Stimulated activated CD8-positive, alpha-beta memory T cell treated with anti-CD3 and anti-CD28 coated beads, Interleukin-12 subunit alpha, Interleukin-12 subunit beta, amount 100 ng/mL, for 1 hour (primary cell): ENCODE data around the gene APOB.

ENCODE experiments used
- DNase-seq: peaks from one replicate; pipeline ENCODE4 v3.0.0-alpha.2; 2020; ENCODE audit warnings: low read depth

APOB gene

DNA sequence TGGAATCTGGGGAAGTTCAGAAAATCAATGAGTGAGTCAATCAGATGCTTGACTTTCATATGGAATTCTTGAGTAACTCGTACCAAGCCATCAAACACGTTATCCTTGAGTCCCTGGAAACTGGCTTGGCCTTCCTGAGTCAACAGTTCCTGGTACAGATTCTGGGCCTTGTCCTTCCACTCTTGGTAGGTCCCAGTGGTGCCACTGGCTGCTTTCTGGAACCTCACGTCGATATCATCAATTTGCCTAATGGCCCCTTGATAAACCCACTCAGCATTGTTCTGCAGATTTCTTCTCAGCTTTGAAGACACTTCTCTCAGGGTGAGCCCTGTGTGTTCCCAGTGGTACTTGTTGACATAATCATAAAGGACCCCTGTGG lies 41.1 kb downstream of the APOB start:
- no peak for DNase-seq

GRCh38 chr2:21001988-21002813 lies 41.7 kb downstream of the APOB start:
- no peak for DNase-seq

DNA sequence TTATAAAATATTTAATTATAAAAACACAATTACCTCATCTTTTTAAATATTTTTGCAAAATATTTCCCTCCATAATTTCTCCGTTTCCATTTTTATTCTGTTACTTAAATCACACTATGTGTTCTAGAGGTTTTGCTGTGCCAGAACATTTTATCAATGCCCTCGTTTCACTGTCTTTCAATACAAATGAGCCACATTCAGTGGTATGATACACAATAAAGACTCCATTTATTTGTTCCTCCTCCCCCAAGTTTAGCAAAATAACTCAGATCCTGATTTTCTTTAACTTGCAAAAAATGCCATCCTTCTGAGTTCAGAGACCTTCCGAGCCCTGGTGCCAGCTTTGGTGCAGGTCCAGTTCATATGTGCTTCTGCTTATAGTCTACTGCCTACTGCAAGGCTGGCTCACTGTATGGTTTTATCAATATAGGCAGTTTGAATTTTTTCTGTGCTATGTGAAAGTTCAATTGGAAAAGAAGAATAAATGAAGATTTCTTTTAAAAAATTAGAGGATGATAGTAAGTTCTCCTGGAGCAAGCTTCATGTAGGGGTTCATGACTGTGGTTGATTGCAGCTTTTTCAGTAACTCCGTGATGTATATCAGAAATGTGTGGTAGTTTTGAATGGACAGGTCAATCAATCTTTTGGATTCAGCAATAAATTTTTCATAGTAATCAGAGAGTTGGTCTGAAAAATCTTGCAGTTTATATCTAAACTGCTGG lies 42.5 kb downstream of the APOB start:
- no peak for DNase-seq

GRCh38 chr2:20999906-21000645 lies 43.8 kb downstream of the APOB start:
- no peak for DNase-seq

GRCh38 chr2:20998972-20999905 lies 44.6 kb downstream of the APOB start:
- no peak for DNase-seq

DNA sequence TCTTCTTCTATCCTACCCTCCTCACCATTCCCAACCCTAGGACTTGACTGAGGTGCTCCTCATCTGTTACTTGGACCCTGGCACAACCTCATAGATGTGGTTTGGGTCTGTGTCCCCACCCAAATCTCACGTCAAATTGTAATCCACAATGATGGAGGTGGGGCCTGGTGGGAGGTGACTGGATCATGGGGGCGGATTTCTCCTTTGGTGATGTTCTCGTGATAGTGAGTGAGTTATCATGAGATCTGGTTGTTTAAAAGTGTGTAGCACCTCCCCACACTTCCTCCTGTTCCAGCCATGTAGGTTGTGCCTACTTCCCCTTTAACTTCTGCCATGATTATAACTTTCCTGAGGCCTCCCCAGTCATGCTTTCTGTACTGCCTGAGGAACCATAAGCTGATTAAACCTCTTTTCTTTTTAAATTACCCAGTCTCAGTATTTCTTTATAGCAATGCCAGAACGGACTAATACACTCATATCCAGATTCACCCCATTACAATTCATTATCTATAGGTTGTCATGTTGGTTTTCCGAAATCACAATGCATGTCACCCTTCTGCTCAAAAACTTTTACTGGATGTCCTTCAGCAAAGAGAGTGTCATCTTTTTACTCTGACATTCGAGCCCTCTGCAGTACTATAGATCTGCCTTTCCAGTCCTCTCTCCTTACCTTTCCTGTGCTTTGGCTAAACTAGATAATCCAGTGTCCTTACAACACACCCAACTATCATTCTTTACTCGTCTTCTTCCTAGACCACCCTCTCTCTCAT lies 45.7 kb downstream of the APOB start:
- no peak for DNase-seq

GRCh38 chr2:20994130-20994529 lies 49.7 kb downstream of the APOB start:
- DNase-seq, result no peak

- DNase-seq, result no peak
Measured at GRCh38 chr2:20992201-20992711, 51.6 kb downstream of the APOB start.

GRCh38 chr2:20990442-20991430 lies 53.1 kb downstream of the APOB start:
- DNase-seq, result no peak

DNA sequence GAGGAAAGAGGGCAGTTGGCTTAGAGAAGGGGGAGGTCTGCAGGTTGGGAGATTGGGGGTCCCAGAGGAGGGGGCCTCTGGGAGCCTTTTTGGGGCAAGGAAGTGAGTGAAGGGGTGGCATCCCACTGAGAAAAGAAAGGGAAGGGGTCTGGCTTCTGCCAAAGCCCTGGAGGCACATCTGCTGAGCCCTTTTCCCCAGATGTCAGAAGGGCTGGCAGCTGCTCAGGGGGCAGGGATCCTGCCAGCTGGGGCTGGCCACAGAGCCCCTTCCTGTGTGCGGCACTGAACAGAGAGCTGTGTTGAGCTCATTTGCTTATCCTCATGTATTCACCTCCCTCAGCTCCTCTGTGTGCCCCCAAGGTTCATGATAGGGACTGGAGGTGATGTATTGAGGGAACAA lies 54.5 kb downstream of the APOB start:
- DNase-seq, result no peak

DNA sequence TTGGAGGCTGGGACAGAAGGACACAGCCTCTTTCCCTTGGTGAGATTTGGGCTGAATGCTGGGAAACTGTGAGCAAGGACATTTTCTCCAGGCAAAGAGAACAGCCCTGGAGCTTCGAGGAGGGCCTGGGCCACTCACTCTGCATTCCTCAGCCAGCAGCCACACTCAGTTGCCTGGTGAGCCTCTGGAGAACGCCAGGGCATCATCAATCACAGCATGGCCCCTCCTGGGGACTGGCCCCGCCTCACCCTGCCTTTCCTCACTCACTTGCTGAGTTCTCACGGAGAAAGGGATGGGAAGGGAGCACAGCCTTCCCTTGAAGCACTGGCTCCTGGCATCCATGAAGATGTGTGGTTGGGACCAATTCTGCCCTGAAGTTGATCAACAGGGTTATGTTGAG lies 55.0 kb downstream of the APOB start:
- DNase-seq, result no peak

DNA sequence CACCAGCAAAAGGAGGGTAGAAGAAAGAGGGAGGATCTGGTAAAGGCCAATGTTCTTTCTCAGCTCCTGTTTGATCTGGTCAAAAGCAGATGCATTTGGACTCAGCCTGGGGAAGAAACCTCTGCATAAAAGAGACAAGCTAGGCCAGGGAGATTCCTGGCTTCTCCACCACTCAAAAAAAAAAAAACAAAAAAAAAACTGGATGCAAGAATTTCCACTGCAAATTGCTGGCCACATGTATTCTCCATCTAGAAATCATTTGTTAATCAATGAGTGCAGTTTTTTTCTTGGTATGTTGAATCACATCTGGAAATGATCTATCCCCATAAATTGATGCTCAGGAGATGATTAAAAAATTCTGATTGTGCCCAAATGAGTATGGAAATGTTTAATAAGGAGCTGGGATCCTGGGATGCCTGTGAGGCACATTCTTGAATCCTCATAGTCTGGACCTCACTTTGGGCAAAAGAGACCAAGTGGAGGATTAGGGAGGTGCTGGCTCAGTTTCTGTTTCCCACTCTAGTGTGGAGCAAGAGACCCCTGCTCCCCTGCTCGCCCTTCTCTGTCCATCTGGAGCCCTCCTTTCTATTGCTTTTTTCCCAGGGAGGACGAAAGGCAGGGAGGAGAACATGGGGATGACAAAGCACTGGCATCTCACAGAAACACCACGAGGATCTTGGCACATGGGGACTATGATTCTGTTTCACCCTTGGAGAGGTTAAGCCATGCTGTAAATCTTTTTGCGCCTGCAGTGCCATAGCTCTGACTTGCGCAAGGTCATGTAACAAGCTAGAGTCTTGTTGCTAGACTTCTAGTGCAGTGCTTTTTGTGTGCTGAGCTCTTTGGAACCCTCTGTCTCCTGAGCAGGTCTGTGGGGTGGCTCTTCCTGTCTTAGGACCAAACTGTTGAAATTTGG lies 57.6 kb downstream of the APOB start:
- no peak for DNase-seq

DNA sequence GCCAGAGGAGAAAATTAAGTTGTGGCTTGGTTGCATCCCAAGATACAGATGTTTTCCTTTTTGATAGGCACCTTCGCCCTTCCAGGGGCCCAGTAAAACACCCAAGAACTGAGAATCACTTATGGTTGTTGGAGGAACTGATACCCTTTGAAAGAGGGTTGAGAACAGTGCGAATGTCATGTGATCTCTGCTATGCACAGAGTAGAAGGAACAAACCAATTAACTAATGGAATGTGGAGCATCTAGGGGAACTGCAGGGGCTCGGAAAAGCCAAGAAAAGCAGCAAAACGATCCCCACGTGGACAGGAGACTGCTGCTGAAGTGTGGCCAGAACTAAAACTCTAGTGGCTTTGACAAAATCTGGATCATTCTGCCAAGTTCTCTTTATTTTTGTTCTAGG lies 58.8 kb downstream of the APOB start:
- DNase-seq, result no peak

DNA sequence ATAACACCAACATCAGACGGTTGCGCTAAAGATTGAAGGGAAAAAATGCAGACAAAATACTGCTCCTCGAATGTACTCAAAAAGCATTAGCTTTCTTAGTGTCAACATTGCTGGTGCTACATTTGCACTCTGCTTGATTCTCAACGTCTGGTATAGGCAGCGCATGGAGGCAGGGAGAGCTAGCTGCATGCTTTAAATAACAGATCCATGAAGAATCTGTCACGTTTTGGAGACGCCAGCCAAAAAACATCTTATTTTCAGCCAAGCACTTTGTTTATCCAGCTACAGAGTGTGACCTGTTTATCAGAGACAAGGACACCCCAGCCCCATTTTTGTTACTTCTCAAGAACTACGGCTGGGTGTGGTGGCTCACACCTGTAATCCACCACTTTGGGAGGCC lies 59.5 kb downstream of the APOB start:
- DNase-seq, result no peak

DNA sequence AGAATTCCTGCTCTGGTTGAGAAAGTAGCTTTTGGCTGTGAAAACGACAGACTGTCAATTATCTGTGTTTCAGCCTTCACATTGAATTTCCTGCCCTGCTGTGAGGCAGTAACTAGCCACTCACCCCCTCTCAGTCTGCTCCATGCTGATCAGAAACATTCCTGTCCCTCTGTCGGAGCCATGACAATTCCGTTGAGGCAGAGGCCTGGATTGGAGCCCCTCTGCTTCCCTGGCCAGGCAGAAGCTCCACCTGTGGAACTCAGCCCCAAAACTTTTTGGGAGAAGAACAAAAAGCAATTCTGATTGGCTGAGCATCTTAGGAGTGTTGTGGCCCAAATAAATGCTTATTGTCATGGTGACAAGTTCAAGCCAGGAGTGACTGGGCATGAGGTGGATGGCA lies 60.0 kb downstream of the APOB start:
- DNase-seq, result no peak

DNA sequence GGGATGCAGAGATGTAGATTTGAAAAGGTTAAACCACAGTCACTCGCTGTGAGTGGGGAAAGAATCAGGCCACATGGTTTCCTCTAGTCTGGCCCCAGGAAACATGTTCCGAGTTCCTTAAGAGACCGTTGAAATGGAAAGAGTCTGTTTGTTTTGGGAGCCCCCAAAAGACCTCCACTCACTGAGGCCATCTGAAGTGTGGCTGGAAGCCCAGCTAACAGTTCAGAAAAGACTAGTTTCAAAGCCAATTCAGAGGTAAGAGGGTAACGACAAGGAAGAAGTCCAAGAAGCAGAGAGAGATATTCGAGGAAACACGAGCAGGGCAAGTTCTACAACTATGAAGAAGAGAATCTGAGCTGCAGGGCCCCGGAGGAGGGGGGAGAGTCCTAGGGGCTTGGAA lies 61.0 kb downstream of the APOB start:
- no peak for DNase-seq

- DNase-seq, result no peak
Measured at GRCh38 chr2:20977520-20978180, 66.2 kb downstream of the APOB start.

- DNase-seq, result no peak
Measured at GRCh38 chr2:20976527-20976926, 67.3 kb downstream of the APOB start.
